OCI-M1 (cell line): ENCODE measurements around the gene PLEKHN1.

Source experiments
- DNase-seq: peaks from one replicate; lab custom pipeline; 2025; lab: John Stamatoyannopoulos, UW

PLEKHN1 gene

GRCh38 chr1:966135-966703 lies at the start of gene PLEKHN1:
Gene PLEKHN1, plus strand, starts transcription at chr1:966482. Its CDS starts 50 bp downstream, at chr1:966532.
- DNase-seq, result peak; percentile 35

- DNase-seq, result no peak
Observed at GRCh38 chr1:917076-917459, 49.2 kb upstream of the PLEKHN1 start.

- DNase-seq, result no peak
Observed at GRCh38 chr1:917466-918091, 48.7 kb upstream of the PLEKHN1 start.

GRCh38 chr1:918353-918752 lies 47.9 kb upstream of the PLEKHN1 start:
- DNase-seq, result no peak

- DNase-seq, result peak; percentile 30
Observed at GRCh38 chr1:918843-919242, 47.4 kb upstream of the PLEKHN1 start.

GRCh38 chr1:919271-919872 lies 46.9 kb upstream of the PLEKHN1 start:
- no peak for DNase-seq

GRCh38 chr1:920010-920409 lies 46.3 kb upstream of the PLEKHN1 start:
- DNase-seq, result no peak

GRCh38 chr1:920521-920920 lies 45.8 kb upstream of the PLEKHN1 start:
- DNase-seq, result peak; percentile 30

GRCh38 chr1:921011-921837 lies 45.1 kb upstream of the PLEKHN1 start:
- peak; percentile 91 for DNase-seq

GRCh38 chr1:923131-923990 lies 42.9 kb upstream of the PLEKHN1 start, which contains the start of gene SAMD11:
Gene SAMD11, plus strand, starts transcription at chr1:923923. Its CDS starts 509 bp downstream, at chr1:924432.
- DNase-seq, result peak; percentile 92

GRCh38 chr1:923991-924655 lies 42.2 kb upstream of the PLEKHN1 start:
- peak; percentile 64 for DNase-seq

- peak; percentile 62 for DNase-seq
Observed at GRCh38 chr1:924656-925560, 41.4 kb upstream of the PLEKHN1 start.

- DNase-seq, result peak; percentile 36
Observed at GRCh38 chr1:925561-926421, 40.5 kb upstream of the PLEKHN1 start.

- no peak for DNase-seq
Observed at GRCh38 chr1:927234-927633, 39.0 kb upstream of the PLEKHN1 start.

GRCh38 chr1:927748-928147 lies 38.5 kb upstream of the PLEKHN1 start:
- DNase-seq, result no peak

- peak; percentile 27 for DNase-seq
Observed at GRCh38 chr1:928825-929661, 37.2 kb upstream of the PLEKHN1 start.

GRCh38 chr1:929712-930632 lies 36.3 kb upstream of the PLEKHN1 start:
- no peak for DNase-seq
